PC-3 (cell line): ENCODE data around the gene HINT3. TPM values are rescaled to one million over a fixed set of nuclear protein-coding genes. Genes with fewer than 3 reads are reported as not detected.
"Not testable (repeated sequence)": the region's sequence is repeated elsewhere in the genome, so short reads cannot be mapped to it uniquely, and the experiment has no call there.

Experiments
- ATAC-seq: fragments of 200-7000 bp; cut with Tn5 transposase; 2 replicates; pipeline ENCODE4 v1.9.1; 2020; ENCODE audit warnings: mild to moderate bottlenecking, moderate library complexity
- BruUV-seq: library from RNA; stranded (reverse); fragments of 400-500 nt; replicated peaks from 2 replicates; lab custom pipeline; 2021; lab: Mats Ljungman, UMichigan
- CTCF ChIA-PET: fragments of 300-600 bp; sonication (Branson Sonifier 250); formaldehyde crosslinking; loops from one replicate; lab custom pipeline; 2022; ENCODE audit warnings: antibody characterized with exemption; lab: Charles Lee
- POLR2A ChIA-PET: fragments of 300-600 bp; sonication (Branson Sonifier 250); formaldehyde crosslinking; loops from one replicate; lab custom pipeline; 2022; ENCODE audit warnings: antibody characterized with exemption; ENCODE audit not compliant: unreplicated experiment; lab: Charles Lee
- DNase-seq: peaks from one replicate; pipeline ENCODE4 v3.0.0-alpha.2; 2015
- H2AFZ ChIP-seq: fragments of 300-600 bp; sonication (generic); 2 replicates; pipeline ENCODE4 v1.6.0; 2016; ENCODE audit warnings: antibody characterized with exemption, low read length
- H3F3A ChIP-seq: fragments of 300-600 bp; sonication (generic); one replicate; pipeline ENCODE4 v1.6.0; 2017; ENCODE audit warnings: antibody characterized with exemption, low read length, control low read depth, mild to moderate bottlenecking; ENCODE audit not compliant: unreplicated experiment
- H3K27ac ChIP-seq: fragments of 300-600 bp; sonication (generic); 2 replicates; pipeline ENCODE4 v1.5.1; 2016; ENCODE audit warnings: mild to moderate bottlenecking, low read length
- H3K27me3 ChIP-seq: fragments of 300-600 bp; sonication (generic); 2 replicates; pipeline ENCODE4 v1.6.1; 2016; ENCODE audit warnings: low read length, mixed read lengths
- H3K36me3 ChIP-seq: fragments of 300-600 bp; sonication (generic); 2 replicates; pipeline ENCODE4 v1.6.1; 2016; ENCODE audit warnings: low read depth, mixed run types, low read length, mixed read lengths
- H3K4me1 ChIP-seq: fragments of 300-600 bp; sonication (generic); 2 replicates; pipeline ENCODE4 v1.5.1; 2016; ENCODE audit warnings: low read length; ENCODE audit not compliant: insufficient read depth
- H3K4me2 ChIP-seq: fragments of 300-600 bp; sonication (generic); 2 replicates; pipeline ENCODE4 v1.6.0; 2016; ENCODE audit warnings: low read length
- H3K4me3 ChIP-seq: fragments of 300-600 bp; sonication (generic); 2 replicates; pipeline ENCODE4 v1.5.1; 2016; ENCODE audit warnings: mild to moderate bottlenecking, low read length, mixed read lengths
- H3K79me2 ChIP-seq: fragments of 300-600 bp; sonication (generic); 2 replicates; pipeline ENCODE4 v1.6.1; 2017; ENCODE audit warnings: low read length, mixed read lengths
- H3K9ac ChIP-seq: fragments of 300-600 bp; sonication (generic); 2 replicates; pipeline ENCODE4 v1.6.0; 2016; ENCODE audit warnings: mild to moderate bottlenecking, low read length
- H3K9me2 ChIP-seq: fragments of 300-600 bp; sonication (generic); replicated peaks from 2 replicates; pipeline ENCODE4 v1.6.1; 2016; ENCODE audit warnings: mixed run types, low read length, mixed read lengths
- H3K9me3 ChIP-seq: fragments of 300-600 bp; sonication (generic); 2 replicates; pipeline ENCODE4 v1.6.1; 2016; ENCODE audit warnings: low read length, mixed read lengths
- H4K20me1 ChIP-seq: fragments of 300-600 bp; sonication (generic); 2 replicates; pipeline ENCODE4 v1.6.1; 2016; ENCODE audit warnings: low read length, mixed read lengths
- EZH2 ChIP-seq: fragments of 300-600 bp; sonication (generic); IDR thresholded peaks from one replicate; pipeline ENCODE4 v1.6.1; 2017; ENCODE audit warnings: antibody characterized with exemption, mild to moderate bottlenecking, low read length; ENCODE audit not compliant: unreplicated experiment
- EZH2phosphoT487 ChIP-seq: fragments of 300-600 bp; sonication (generic); IDR thresholded peaks from 2 replicates; pipeline ENCODE4 v1.6.1; 2018; ENCODE audit warnings: mild to moderate bottlenecking, antibody characterized with exemption, low read length, borderline replicate concordance
- intact Hi-C: fragments of 100-400 bp; cut with micrococcal nuclease; formaldehyde crosslinking; loops from 2 replicates; pipeline ENCODE4 v1.9.0; 2023
- total RNA-seq: library from RNA; depleted of rRNA; stranded (reverse); fragments of >200 nt; gene quantifications from 2 replicates; pipeline ENCODE4 v1.2.3, GENCODE V29; 2014
- TF ChIP-seq, protein P1 (sequence below): fragments of 300-600 bp; sonication (generic); conservative IDR thresholded peaks from 2 replicates; pipeline ENCODE4 v1.5.1; 2017; ENCODE audit warnings: antibody characterized with exemption, low read depth, mild to moderate bottlenecking, low read length

Gene HINT3
- total RNA-seq, 1 experiment from 2014 or later = 7.8 TPM

DNA sequence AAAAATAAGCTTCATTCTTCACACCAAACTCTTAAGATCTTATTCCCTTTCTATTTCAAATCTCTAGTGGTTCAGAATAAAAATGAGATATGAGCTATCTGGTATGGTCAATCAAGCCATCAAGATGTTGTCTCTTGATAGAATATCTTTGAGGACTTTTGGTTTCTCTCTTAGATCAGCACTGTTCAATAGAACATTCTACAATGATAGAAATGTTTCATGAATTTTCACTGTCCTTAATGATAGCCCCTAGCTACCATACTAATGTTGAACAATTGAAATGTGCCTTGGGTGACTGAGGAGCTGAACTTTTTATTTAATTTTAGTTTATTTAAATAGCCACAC is 24.1 kb upstream of the HINT3 start:
- no peaks in the 10 kb centered on the region; the same call in 1 of the 2 replicates for H3K4me1 ChIP-seq
- intact Hi-C loops = no loop called here
- no peak for ATAC-seq
- H3K36me3 ChIP-seq = no peaks in the 10 kb centered on the region
- H3K4me2 ChIP-seq = no peak overlapping the region
- no peak overlapping the region for H3K4me3 ChIP-seq
- no peaks in the 10 kb centered on the region for H4K20me1 ChIP-seq
- POLR2A ChIA-PET = no interaction called here
- no peak overlapping the region for H2AFZ ChIP-seq
- no peaks in the 10 kb centered on the region for H3K79me2 ChIP-seq
- DNase-seq = no peak
- no peaks in the 10 kb centered on the region for H3K27me3 ChIP-seq
- CTCF ChIA-PET = no interaction called here
- TF ChIP-seq EZH2phosphoT487 (no peak), EZH2 (no peak)
- TF ChIP-seq, protein P1, sequence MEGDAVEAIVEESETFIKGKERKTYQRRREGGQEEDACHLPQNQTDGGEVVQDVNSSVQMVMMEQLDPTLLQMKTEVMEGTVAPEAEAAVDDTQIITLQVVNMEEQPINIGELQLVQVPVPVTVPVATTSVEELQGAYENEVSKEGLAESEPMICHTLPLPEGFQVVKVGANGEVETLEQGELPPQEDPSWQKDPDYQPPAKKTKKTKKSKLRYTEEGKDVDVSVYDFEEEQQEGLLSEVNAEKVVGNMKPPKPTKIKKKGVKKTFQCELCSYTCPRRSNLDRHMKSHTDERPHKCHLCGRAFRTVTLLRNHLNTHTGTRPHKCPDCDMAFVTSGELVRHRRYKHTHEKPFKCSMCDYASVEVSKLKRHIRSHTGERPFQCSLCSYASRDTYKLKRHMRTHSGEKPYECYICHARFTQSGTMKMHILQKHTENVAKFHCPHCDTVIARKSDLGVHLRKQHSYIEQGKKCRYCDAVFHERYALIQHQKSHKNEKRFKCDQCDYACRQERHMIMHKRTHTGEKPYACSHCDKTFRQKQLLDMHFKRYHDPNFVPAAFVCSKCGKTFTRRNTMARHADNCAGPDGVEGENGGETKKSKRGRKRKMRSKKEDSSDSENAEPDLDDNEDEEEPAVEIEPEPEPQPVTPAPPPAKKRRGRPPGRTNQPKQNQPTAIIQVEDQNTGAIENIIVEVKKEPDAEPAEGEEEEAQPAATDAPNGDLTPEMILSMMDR = no peak
- no peaks in the 10 kb centered on the region for H3K9me2 ChIP-seq
- H3F3A ChIP-seq = no peaks in the 10 kb centered on the region
- BruUV-seq = no TSS peak
- no peak overlapping the region for H3K9ac ChIP-seq
- no peak overlapping the region for H3K27ac ChIP-seq
- no peaks in the 10 kb centered on the region for H3K9me3 ChIP-seq

DNA sequence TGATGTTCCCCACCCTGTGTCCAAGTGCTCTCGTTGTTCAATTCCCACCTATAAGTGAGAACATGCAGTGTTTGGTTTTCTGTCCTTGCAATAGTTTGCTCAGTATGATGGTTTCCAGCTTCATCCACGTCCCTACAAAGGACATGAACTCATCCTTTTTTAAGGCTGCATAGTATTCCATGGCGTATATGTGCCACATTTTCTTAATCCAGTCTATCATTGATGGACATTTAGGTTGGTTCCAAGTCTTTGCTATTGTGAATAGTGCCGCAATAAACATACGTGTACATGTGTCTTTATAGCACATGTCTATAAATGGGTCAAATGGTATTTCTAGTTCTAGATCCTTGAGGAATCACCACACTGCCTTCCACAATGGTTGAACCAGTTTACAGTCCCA is 21.1 kb upstream of the HINT3 start:
- H2AFZ ChIP-seq, H3F3A ChIP-seq, H3K79me2 ChIP-seq, ATAC-seq, CTCF ChIA-PET, H3K9me2 ChIP-seq, H3K9ac ChIP-seq, DNase-seq, BruUV-seq, H3K36me3 ChIP-seq, H4K20me1 ChIP-seq, H3K27ac ChIP-seq, H3K9me3 ChIP-seq, H3K27me3 ChIP-seq, H3K4me3 ChIP-seq, intact Hi-C loops, POLR2A ChIA-PET, H3K4me2 ChIP-seq: not testable (repeated sequence)
- H3K4me1 ChIP-seq = peaks cover 12% of the 10 kb centered on the region

DNA sequence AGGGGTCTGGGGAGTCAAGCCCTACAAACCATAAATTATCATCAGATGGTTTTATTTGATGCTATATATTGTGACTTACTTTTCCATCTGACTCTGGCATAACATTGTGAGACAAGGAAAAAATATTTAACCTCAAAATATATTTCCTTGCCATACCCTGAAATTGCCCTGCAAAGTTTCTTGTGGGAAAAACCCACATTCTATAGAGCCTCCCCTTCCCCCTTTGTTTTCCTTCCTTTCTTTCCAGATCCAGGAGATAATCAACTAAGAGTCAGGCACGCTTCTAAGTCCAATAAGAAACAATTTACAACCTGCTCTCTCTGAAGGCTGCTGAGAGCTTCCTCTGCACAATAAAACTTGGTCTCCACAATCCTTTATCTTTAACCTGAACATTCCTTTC is 17.5 kb upstream of the HINT3 start:
- Histone ChIP-seq H3K27ac (no peak overlapping the region), H4K20me1 (no peaks in the 10 kb centered on the region), H3K9ac (no peak overlapping the region), H3K36me3 (no peaks in the 10 kb centered on the region), H3K4me2 (no peak overlapping the region), H2AFZ (no peak overlapping the region), H3K9me3 (no peaks in the 10 kb centered on the region), H3K4me3 (no peak overlapping the region), H3K27me3 (no peaks in the 10 kb centered on the region), H3K4me1 (peaks cover 44% of the 10 kb centered on the region), H3K79me2 (no peaks in the 10 kb centered on the region), H3K9me2 (no peaks in the 10 kb centered on the region), H3F3A (no peaks in the 10 kb centered on the region)
- intact Hi-C loops = no loop called here
- DNase-seq (no peak), ATAC-seq (no peak)
- no peak for TF ChIP-seq EZH2
- no peak for TF ChIP-seq EZH2phosphoT487
- TF ChIP-seq, protein P1 = no peak
- POLR2A ChIA-PET = interaction anchor here (0.6 kb wide), 1 partner anchor 17 kb away, joined by 3 read pairs; the partner anchor contains the start of gene HINT3
- BruUV-seq = no TSS peak
- CTCF ChIA-PET = no interaction called here
